ENCODE data around the gene FRZB.
"Not testable (repeated sequence)": the region's sequence is repeated elsewhere in the genome, so short reads cannot be mapped to it uniquely, and the experiment has no call there.

Gene FRZB

GRCh38 chr2:182898718-182899117 lies 32.3 kb upstream of the FRZB start:
- Mint-ChIP-seq H3K4me3 (no peak overlapping the region), H3K27me3 (peaks cover 0 to 15% of the 10 kb centered on the region in 2 donors), H3K9me3 (no peaks in the 10 kb centered on the region), H3K27ac (no peak overlapping the region), H3K4me1 (ENCODE audit: low read depth in 2 of 2) (no peaks in the 10 kb centered on the region), H3K36me3 (ENCODE audit: insufficient read depth) (no peaks in the 10 kb centered on the region)
- ATAC-seq (replicated peaks): no peak
- no peak for DNase-seq

DNA sequence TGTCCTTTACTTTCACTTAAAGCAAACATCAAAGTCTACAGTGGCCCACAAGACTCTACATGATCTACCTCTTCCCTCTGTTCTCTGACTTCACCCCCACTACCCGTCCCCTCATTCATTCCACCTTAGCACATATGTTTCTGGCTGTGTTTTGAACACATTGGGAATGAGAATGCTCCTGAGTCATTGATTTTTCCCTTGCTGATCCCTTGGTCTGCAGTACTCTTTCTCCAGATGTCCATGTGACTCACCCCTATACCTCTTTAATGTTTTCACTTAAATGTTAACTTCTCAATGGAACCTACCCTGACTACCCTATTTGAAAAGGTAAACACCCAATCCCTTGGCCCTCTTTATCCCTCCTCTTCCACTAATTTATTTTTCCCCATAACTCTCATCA lies 30.7 kb upstream of the FRZB start:
- ATAC-seq (replicated peaks) (no peak), DNase-seq (no peak)
- no peak overlapping the region for H3K27ac Mint-ChIP-seq
- H3K27me3 Mint-ChIP-seq: peaks cover 0 to 15% of the 10 kb centered on the region in 2 donors
- no peaks in the 10 kb centered on the region for H3K9me3 Mint-ChIP-seq
- no peaks in the 10 kb centered on the region for H3K4me1 Mint-ChIP-seq (ENCODE audit: low read depth in 2 of 2)
- H3K4me3 Mint-ChIP-seq: no peak overlapping the region
- H3K36me3 Mint-ChIP-seq (ENCODE audit: insufficient read depth): no peaks in the 10 kb centered on the region

DNA sequence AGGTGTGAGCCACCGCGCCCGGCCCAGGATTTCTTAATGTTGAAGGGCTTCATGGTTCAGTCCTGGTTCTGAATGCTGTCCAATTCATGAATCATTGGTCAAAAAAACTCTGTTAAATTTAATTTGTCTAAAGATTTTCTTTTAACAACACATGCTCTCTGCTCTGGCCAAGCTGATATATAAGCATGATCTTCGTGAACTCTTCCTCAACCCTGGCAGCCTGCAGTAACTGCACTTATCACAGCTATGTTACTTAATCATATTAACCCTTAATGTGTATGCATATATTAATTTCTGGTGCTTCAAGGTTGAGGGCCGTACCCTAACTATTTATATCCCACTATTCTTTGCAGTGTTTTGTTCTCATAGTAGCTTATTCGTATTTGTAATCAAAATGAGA lies 29.4 kb upstream of the FRZB start:
- ATAC-seq (replicated peaks) (no peak), DNase-seq (no peak)
- H3K36me3 Mint-ChIP-seq (ENCODE audit: insufficient read depth): no peaks in the 10 kb centered on the region
- no peak overlapping the region for H3K4me3 Mint-ChIP-seq
- peaks cover 0 to 3% of the 10 kb centered on the region in 2 donors for H3K4me1 Mint-ChIP-seq (ENCODE audit: low read depth in 2 of 2)
- no peak overlapping the region for H3K27ac Mint-ChIP-seq
- no peaks in the 10 kb centered on the region for H3K9me3 Mint-ChIP-seq
- H3K27me3 Mint-ChIP-seq: peaks cover 0 to 13% of the 10 kb centered on the region in 2 donors

DNA sequence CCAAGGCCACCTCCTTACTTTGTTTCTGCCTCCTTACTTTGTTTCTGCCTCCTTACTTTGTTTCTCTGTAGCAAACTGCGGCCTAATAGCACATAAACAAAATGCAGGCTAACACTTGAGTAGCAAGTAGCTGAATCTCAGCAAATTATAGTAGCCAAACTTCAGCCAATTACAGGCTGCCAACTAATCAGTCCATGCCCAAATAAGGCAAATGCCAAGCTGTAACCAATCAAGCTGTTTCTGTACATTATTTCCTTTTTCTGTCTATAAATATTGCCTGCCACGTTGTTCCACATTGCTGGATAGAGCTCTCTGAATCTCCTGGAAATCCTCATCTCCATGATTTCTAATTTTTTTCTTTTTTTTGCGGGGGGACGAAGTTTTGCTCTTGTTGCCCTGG lies 28.7 kb upstream of the FRZB start:
- DNase-seq: no peak
- Mint-ChIP-seq H3K9me3 (no peaks in the 10 kb centered on the region), H3K4me3 (no peak overlapping the region), H3K27me3 (peaks cover 0 to 10% of the 10 kb centered on the region in 2 donors), H3K36me3 (ENCODE audit: insufficient read depth) (no peaks in the 10 kb centered on the region), H3K27ac (no peak overlapping the region), H3K4me1 (ENCODE audit: low read depth in 2 of 2) (peaks cover 0 to 5% of the 10 kb centered on the region in 2 donors)
- ATAC-seq (replicated peaks): no peak

- no peaks in the 10 kb centered on the region for H3K36me3 Mint-ChIP-seq (ENCODE audit: insufficient read depth)
- no peaks in the 10 kb centered on the region for H3K9me3 Mint-ChIP-seq
- peaks cover 0 to 5% of the 10 kb centered on the region in 2 donors for H3K4me1 Mint-ChIP-seq (ENCODE audit: low read depth in 2 of 2)
- DNase-seq (no peak), ATAC-seq (replicated peaks) (no peak)
- peaks cover 0 to 10% of the 10 kb centered on the region in 2 donors for H3K27me3 Mint-ChIP-seq
- H3K27ac Mint-ChIP-seq: no peak overlapping the region
- H3K4me3 Mint-ChIP-seq: no peak overlapping the region
Measured at GRCh38 chr2:182894174-182894573, 27.7 kb upstream of the FRZB start.

DNA sequence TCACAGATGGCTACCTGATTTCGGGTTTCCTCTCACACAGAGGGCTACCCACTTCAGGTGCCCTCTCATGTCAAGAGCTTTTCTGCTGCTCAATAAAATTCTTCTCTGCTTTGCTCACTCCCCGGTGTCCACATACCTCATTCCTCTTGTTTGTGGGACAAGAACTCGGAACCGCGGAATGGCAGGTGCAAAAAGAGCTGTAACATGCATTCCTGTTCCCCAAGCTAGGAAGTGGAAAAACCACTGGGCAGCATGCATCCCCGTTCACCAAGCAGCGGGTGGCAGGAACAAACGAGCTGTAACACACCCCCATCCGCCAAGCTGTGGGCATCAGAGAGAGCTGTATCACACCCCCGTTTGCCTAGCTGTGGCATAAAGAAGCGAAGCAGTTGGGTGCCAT lies 27.2 kb upstream of the FRZB start:
- H3K27me3 Mint-ChIP-seq: peaks cover 0 to 10% of the 10 kb centered on the region in 2 donors
- no peaks in the 10 kb centered on the region for H3K36me3 Mint-ChIP-seq (ENCODE audit: insufficient read depth)
- no peak overlapping the region for H3K4me3 Mint-ChIP-seq
- H3K9me3 Mint-ChIP-seq: no peaks in the 10 kb centered on the region
- peaks cover 0 to 5% of the 10 kb centered on the region in 2 donors for H3K4me1 Mint-ChIP-seq (ENCODE audit: low read depth in 2 of 2)
- H3K27ac Mint-ChIP-seq: no peak overlapping the region
- ATAC-seq (replicated peaks) (no peak), DNase-seq (no peak)

DNA sequence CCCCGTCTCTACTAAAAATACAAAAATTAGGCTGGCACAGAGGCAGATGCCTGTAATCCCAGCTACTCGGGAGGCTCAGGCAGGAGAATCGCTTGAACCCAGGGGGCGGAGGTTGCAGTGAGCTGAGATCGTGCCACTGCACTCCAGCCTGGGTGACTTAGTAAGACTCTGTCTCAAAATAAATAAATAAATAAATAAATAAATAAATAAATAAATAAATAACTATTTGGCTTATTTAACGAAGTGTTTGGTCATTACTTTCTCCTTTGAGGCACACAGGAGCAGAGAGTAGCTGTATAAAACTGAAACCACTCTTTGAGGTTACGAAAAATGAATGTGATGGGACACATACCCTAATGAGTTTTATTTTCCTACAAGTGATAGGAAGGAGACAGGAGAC lies 26.6 kb upstream of the FRZB start:
- not testable (repeated sequence) for H3K36me3 Mint-ChIP-seq (ENCODE audit: insufficient read depth); ATAC-seq (replicated peaks); H3K4me1 Mint-ChIP-seq (ENCODE audit: low read depth in 2 of 2); H3K9me3 Mint-ChIP-seq; H3K27ac Mint-ChIP-seq; DNase-seq; H3K4me3 Mint-ChIP-seq; H3K27me3 Mint-ChIP-seq

DNA sequence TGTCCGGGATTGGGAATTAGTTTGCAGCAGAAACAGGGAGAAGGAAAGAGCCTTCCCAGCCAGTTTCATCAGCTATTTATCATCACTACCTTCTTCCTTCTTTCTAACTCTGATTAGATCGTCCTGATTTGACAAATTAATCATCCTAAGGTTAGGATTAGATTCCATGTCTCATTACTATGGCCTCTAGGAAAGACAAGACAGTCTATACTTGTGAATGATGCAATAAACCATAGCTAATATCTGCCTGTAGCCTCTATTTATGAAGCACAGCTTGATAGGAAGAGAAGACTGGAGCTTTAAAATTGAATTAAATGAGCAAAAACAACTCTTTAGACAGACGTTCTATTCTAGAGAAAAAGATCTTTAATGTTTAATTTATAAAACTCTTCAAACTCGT lies 25.2 kb upstream of the FRZB start:
- Mint-ChIP-seq H3K36me3 (ENCODE audit: insufficient read depth) (no peaks in the 10 kb centered on the region), H3K4me1 (ENCODE audit: low read depth in 2 of 2) (peaks cover 0 to 5% of the 10 kb centered on the region in 2 donors), H3K27me3 (peaks cover 0 to under 1% of the 10 kb centered on the region in 2 donors), H3K9me3 (no peaks in the 10 kb centered on the region), H3K4me3 (no peak overlapping the region), H3K27ac (no peak overlapping the region)
- ATAC-seq (replicated peaks) (no peak), DNase-seq (no peak)

DNA sequence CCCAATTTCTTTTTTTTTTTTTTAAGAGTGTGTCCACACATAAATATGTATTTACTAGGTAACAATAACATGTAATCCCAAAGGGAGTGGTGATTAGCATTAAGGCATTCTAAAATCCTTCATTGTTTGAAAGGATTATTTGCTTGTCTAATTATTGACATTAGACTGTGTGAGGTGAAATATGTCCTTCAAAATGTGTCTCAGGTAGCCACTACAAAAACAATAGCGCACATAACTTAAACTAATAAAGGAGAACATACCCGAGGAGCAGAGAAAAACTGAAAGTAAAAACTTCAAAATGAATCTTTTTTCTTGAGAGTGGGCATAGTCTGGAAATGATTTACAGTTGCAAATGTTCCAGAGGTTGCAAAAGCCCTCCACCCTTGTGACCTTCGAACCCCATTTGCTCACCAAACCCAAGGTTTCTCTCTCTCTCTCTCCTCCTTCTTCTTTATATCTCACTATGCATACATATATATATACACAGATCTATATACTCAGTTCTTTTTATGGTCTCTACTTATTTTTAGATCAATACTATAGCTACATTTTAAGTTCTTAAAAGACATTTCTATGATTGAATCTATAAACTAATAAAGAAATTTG lies 24.4 kb upstream of the FRZB start:
- Mint-ChIP-seq H3K4me1 (ENCODE audit: low read depth in 2 of 2) (peaks cover 0 to 5% of the 10 kb centered on the region in 2 donors), H3K27ac (no peak overlapping the region), H3K4me3 (no peak overlapping the region), H3K27me3 (no peaks in the 10 kb centered on the region), H3K36me3 (ENCODE audit: insufficient read depth) (no peaks in the 10 kb centered on the region), H3K9me3 (no peaks in the 10 kb centered on the region)
- no peak for DNase-seq
- ATAC-seq (replicated peaks): no peak

DNA sequence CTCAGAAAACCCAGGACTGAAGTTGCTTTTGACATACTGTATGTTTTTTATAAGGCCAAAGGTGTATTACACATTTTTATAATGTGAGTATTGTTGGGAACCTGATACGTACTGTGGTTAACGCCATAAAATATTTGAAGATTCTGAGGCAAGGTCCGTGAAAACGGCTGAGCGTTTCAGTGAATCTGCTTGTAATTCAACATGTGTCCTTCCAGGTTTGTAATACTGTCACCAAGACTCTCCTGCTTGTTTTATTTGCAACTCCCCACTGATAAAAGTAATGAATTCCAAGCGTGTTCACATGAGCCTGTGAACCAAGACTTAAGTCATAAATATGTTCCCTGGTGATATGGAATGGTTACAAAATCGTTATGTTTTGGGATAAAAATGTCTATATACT lies 23.9 kb upstream of the FRZB start:
- Mint-ChIP-seq H3K4me3 (no peak overlapping the region), H3K27me3 (no peaks in the 10 kb centered on the region), H3K36me3 (ENCODE audit: insufficient read depth) (no peaks in the 10 kb centered on the region), H3K4me1 (ENCODE audit: low read depth in 2 of 2) (peaks cover 0 to 5% of the 10 kb centered on the region in 2 donors), H3K9me3 (no peaks in the 10 kb centered on the region), H3K27ac (no peak overlapping the region)
- no peak for DNase-seq
- no peak for ATAC-seq (replicated peaks)

DNA sequence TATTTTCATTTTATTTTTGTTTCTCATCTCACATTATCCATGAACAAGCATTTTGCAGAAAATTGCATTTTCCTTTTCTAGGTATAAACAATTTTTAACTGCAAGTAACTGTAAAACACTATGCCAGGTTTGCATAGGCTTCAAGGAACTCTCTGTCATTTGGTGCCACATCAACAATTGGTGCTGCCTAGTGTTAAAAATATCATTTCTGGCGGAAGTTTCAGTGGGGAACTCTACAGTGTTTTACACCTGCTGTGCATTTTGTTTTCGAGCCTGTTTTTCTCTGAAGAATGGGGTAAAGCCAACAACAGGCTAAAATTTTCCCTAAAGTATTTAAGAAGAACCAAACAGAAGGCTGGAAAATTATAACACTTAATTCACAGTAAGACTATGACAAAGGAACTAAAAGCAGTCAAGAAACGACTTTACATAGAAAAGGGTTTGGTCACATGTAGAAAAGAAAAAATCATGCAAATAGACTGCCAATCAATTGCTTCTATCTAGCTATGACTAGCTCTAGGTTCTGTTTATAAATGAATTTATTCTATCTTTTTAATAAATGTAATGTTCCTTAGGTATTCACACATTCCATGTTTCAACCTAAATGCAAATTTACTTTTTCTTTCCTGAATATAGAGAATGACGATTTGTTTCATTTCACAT lies 21.4 kb upstream of the FRZB start:
- no peak overlapping the region for H3K27ac Mint-ChIP-seq
- no peak for ATAC-seq (replicated peaks)
- H3K4me3 Mint-ChIP-seq: no peak overlapping the region
- H3K36me3 Mint-ChIP-seq (ENCODE audit: insufficient read depth): no peaks in the 10 kb centered on the region
- no peak for DNase-seq
- peaks cover 0 to 5% of the 10 kb centered on the region in 2 donors for H3K4me1 Mint-ChIP-seq (ENCODE audit: low read depth in 2 of 2)
- H3K9me3 Mint-ChIP-seq: no peaks in the 10 kb centered on the region
- H3K27me3 Mint-ChIP-seq: no peaks in the 10 kb centered on the region

GRCh38 chr2:182887093-182887492 lies 20.7 kb upstream of the FRZB start:
- H3K27ac Mint-ChIP-seq: no peak overlapping the region
- no peaks in the 10 kb centered on the region for H3K36me3 Mint-ChIP-seq (ENCODE audit: insufficient read depth)
- no peak for DNase-seq
- ATAC-seq (replicated peaks): no peak
- H3K4me3 Mint-ChIP-seq: no peak overlapping the region
- no peaks in the 10 kb centered on the region for H3K9me3 Mint-ChIP-seq
- H3K27me3 Mint-ChIP-seq: no peaks in the 10 kb centered on the region
- H3K4me1 Mint-ChIP-seq (ENCODE audit: low read depth in 2 of 2): peaks cover 0 to 5% of the 10 kb centered on the region in 2 donors

GRCh38 chr2:182885771-182886170 lies 19.3 kb upstream of the FRZB start:
- H3K4me3 Mint-ChIP-seq: no peak overlapping the region
- no peak overlapping the region for H3K27ac Mint-ChIP-seq
- H3K36me3 Mint-ChIP-seq (ENCODE audit: insufficient read depth): no peaks in the 10 kb centered on the region
- H3K9me3 Mint-ChIP-seq: no peaks in the 10 kb centered on the region
- ATAC-seq (replicated peaks) (no peak), DNase-seq (no peak)
- peaks cover 0 to 1% of the 10 kb centered on the region in 2 donors for H3K4me1 Mint-ChIP-seq (ENCODE audit: low read depth in 2 of 2)
- H3K27me3 Mint-ChIP-seq: no peaks in the 10 kb centered on the region

GRCh38 chr2:182883451-182883850 lies 17.0 kb upstream of the FRZB start:
- no peak for ATAC-seq (replicated peaks)
- no peaks in the 10 kb centered on the region for H3K27me3 Mint-ChIP-seq
- H3K4me3 Mint-ChIP-seq: no peak overlapping the region
- no peaks in the 10 kb centered on the region for H3K36me3 Mint-ChIP-seq (ENCODE audit: insufficient read depth)
- H3K27ac Mint-ChIP-seq: no peak overlapping the region
- peaks cover 0 to 2% of the 10 kb centered on the region in 2 donors for H3K9me3 Mint-ChIP-seq
- DNase-seq: no peak
- H3K4me1 Mint-ChIP-seq (ENCODE audit: low read depth in 2 of 2): no peaks in the 10 kb centered on the region
